Glutamatergic neuron (in vitro differentiated cells): Measurements from ENCODE around the gene GLT8D2. TPM values are rescaled to one million over a fixed set of nuclear protein-coding genes. Genes with fewer than 3 reads are reported as not detected.

Experiments
- DNase-seq: peaks from one replicate; pipeline ENCODE4 v3.0.0; 2022
- H3K27ac Mint-ChIP-seq: one replicate; pipeline ENCODE4 v1.8.0; 2020; ENCODE audit warnings: mild to moderate bottlenecking, mixed read lengths, inconsistent platforms; ENCODE audit not compliant: unreplicated experiment
- H3K27me3 Mint-ChIP-seq: one replicate; pipeline ENCODE4 v1.8.0; 2020; ENCODE audit warnings: mild to moderate bottlenecking, moderate library complexity, mixed read lengths, inconsistent platforms; ENCODE audit not compliant: unreplicated experiment
- H3K36me3 Mint-ChIP-seq: one replicate; pipeline ENCODE4 v1.8.0; 2020; ENCODE audit warnings: mild to moderate bottlenecking, mixed read lengths, inconsistent platforms; ENCODE audit not compliant: unreplicated experiment
- H3K4me1 Mint-ChIP-seq: one replicate; pipeline ENCODE4 v1.8.0; 2020; ENCODE audit warnings: mild to moderate bottlenecking, low read depth, mixed read lengths, inconsistent platforms; ENCODE audit not compliant: unreplicated experiment
- H3K4me3 Mint-ChIP-seq: one replicate; pipeline ENCODE4 v1.8.0; 2020; ENCODE audit warnings: mild to moderate bottlenecking, mixed read lengths, inconsistent platforms; ENCODE audit not compliant: unreplicated experiment
- H3K9me3 Mint-ChIP-seq: one replicate; pipeline ENCODE4 v1.8.0; 2020; ENCODE audit warnings: mild to moderate bottlenecking, moderate library complexity, mixed read lengths, inconsistent platforms; ENCODE audit not compliant: unreplicated experiment
- total RNA-seq: library from RNA; stranded (reverse); fragmentation: NEBNext Ultra II Directional; extraction: Animal tissue kit (Norgen Biotek cat#: 25700); gene quantifications from one replicate; pipeline ENCODE4 v1.2.1, GENCODE V29; 2021; ENCODE audit not compliant: unreplicated experiment
- TF ChIP-seq, protein P1 (sequence below): fragments of 200-600 bp; sonication (generic); IDR thresholded peaks from one replicate; pipeline ENCODE4 v1.5.0; 2021; ENCODE audit not compliant: partially characterized antibody, unreplicated experiment

GLT8D2 gene
- total RNA-seq, 1 donor from 2014 or later = not detected

DNA sequence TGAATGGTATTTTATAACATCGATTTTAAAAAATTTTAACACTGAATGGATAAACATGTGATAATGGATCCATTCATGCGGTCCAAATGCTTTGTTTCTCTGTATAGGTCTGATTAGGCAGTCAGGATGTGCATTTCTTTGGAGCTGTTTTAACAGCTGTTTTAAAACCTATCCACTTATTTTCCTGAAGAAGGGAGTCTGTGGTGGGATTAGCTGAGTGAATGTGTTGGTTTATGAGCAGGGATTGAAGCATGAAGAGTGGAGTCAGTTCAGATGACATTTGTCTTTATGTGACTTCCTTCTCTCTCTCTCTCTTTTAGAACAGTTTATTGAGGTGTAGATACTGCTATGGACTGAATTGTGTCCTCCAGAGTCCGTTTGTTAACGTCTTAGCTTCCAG lies 37.7 kb downstream of the GLT8D2 start:
- DNase-seq = no peak
- H3K4me3 Mint-ChIP-seq = no peak overlapping the region
- H3K27ac Mint-ChIP-seq = no peak overlapping the region
- no peaks in the 10 kb centered on the region for H3K4me1 Mint-ChIP-seq
- TF ChIP-seq, protein P1, sequence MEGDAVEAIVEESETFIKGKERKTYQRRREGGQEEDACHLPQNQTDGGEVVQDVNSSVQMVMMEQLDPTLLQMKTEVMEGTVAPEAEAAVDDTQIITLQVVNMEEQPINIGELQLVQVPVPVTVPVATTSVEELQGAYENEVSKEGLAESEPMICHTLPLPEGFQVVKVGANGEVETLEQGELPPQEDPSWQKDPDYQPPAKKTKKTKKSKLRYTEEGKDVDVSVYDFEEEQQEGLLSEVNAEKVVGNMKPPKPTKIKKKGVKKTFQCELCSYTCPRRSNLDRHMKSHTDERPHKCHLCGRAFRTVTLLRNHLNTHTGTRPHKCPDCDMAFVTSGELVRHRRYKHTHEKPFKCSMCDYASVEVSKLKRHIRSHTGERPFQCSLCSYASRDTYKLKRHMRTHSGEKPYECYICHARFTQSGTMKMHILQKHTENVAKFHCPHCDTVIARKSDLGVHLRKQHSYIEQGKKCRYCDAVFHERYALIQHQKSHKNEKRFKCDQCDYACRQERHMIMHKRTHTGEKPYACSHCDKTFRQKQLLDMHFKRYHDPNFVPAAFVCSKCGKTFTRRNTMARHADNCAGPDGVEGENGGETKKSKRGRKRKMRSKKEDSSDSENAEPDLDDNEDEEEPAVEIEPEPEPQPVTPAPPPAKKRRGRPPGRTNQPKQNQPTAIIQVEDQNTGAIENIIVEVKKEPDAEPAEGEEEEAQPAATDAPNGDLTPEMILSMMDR = no peak
- peaks cover 4% of the 10 kb centered on the region for H3K36me3 Mint-ChIP-seq
- no peaks in the 10 kb centered on the region for H3K27me3 Mint-ChIP-seq
- peaks cover 4% of the 10 kb centered on the region for H3K9me3 Mint-ChIP-seq

DNA sequence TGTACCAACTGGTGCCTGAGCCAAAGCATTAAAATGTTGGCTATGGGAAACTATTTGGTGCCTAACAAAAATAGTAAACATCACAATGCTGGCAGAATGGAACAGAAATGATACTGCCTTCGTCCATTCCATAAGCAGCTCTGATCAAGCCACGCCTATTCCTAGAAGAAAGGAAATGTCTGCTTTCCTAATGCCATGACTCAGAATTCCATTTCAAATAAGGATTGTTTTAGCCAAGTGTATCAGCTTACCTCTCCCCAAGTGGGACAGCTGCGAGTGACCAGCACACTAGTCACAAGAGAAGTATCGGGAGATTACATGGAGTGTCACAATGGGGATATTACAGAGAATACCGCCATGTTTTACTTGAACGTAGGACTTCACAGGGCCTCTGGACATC lies 38.7 kb downstream of the GLT8D2 start:
- H3K9me3 Mint-ChIP-seq = peaks cover 4% of the 10 kb centered on the region
- no peaks in the 10 kb centered on the region for H3K27me3 Mint-ChIP-seq
- peaks cover 4% of the 10 kb centered on the region for H3K36me3 Mint-ChIP-seq
- no peak overlapping the region for H3K27ac Mint-ChIP-seq
- DNase-seq = no peak
- H3K4me1 Mint-ChIP-seq = no peaks in the 10 kb centered on the region
- H3K4me3 Mint-ChIP-seq = no peak overlapping the region
- TF ChIP-seq, protein P1 = no peak

DNA sequence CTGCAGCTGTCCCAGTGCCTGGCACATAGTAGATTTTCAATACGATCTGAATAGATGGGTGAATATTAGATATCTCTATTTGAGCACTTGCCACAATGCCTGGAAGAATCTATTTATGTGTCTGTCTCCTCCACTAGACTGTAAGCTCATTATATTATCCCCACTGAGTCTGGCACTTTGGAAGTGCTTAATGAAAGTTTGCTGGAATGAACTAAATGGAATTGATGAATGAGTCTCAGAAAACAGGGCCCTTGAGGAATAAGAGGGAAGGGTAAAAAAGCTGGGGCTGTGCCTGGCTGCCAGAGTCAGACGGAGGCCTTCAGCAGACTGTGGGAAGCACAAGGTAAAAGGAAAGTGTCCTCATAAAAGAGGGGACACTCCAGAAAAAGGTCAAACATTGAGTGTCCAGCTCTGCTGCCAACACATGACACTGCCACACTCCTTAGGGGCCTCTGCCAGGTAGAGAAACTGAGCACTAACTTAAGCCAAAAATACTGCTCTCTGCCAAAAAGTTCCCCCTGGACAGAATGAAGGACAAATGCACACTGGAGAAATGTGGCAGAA lies 39.3 kb downstream of the GLT8D2 start:
- TF ChIP-seq, protein P1 = no peak
- Mint-ChIP-seq H3K4me3 (no peak overlapping the region), H3K27ac (no peak overlapping the region), H3K4me1 (no peaks in the 10 kb centered on the region), H3K9me3 (peaks cover 4% of the 10 kb centered on the region), H3K27me3 (no peaks in the 10 kb centered on the region), H3K36me3 (peaks cover 4% of the 10 kb centered on the region)
- DNase-seq = no peak

GRCh38 chr12:104010121-104010520 lies 39.9 kb downstream of the GLT8D2 start:
- DNase-seq = no peak
- H3K27me3 Mint-ChIP-seq = no peaks in the 10 kb centered on the region
- TF ChIP-seq, protein P1 = no peak
- H3K36me3 Mint-ChIP-seq = peaks cover 4% of the 10 kb centered on the region
- H3K9me3 Mint-ChIP-seq = peaks cover 4% of the 10 kb centered on the region
- no peak overlapping the region for H3K27ac Mint-ChIP-seq
- no peaks in the 10 kb centered on the region for H3K4me1 Mint-ChIP-seq
- H3K4me3 Mint-ChIP-seq = no peak overlapping the region

DNA sequence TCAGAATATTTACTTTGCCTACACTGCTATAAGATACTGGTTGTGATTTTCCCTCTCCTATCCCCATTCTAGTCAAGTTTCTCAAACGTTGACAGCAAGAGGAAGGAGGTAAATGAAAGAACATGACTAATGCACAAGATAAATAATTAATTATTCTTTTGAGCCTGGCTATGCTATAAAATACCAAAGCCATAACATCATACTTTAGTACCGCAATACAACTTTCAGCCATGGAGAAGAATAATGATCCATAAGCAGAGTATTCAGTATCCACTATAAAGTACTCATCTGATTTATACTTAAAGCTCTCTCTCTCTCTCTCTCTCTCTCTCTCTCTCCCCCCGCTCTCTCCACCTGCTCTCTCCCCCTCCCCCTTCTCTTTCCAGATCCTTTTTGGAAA lies 43.1 kb downstream of the GLT8D2 start:
- TF ChIP-seq, protein P1 = no peak

More for the DNA sequence above, 43.1 kb downstream of the GLT8D2 start:
- H3K27ac Mint-ChIP-seq = no peak overlapping the region
- H3K4me1 Mint-ChIP-seq = no peaks in the 10 kb centered on the region
- peaks cover 2% of the 10 kb centered on the region for H3K9me3 Mint-ChIP-seq
- peaks cover 4% of the 10 kb centered on the region for H3K36me3 Mint-ChIP-seq
- no peak overlapping the region for H3K4me3 Mint-ChIP-seq
- H3K27me3 Mint-ChIP-seq = no peaks in the 10 kb centered on the region
- no peak for DNase-seq
